Neural cell (in vitro differentiated cells): ENCODE data around the gene MACC1. TPM values are rescaled to one million over a fixed set of nuclear protein-coding genes. Genes with fewer than 3 reads are reported as not detected.

Experiments
- H2AFZ ChIP-seq: fragments of 200-600, 300-800 bp; sonication (generic), shearing (Covaris generic); 2 replicates; pipeline ENCODE4 v1.6.0; 2014; ENCODE audit warnings: low read depth, mild to moderate bottlenecking, antibody characterized with exemption, low read length, moderate library complexity
- H3F3A ChIP-seq: fragments of 200-600 bp; shearing (Covaris generic); 2 replicates; pipeline ENCODE4 v1.6.1; 2016; ENCODE audit warnings: mild to moderate bottlenecking, moderate library complexity, mixed read lengths, antibody characterized with exemption, low read length; ENCODE audit not compliant: insufficient read depth, poor library complexity, severe bottlenecking
- H3K27ac ChIP-seq: fragments of 200-600, 300-800 bp; sonication (generic), shearing (Covaris generic); 2 replicates; pipeline ENCODE4 v1.5.1; 2014; ENCODE audit warnings: mild to moderate bottlenecking, low read length, moderate library complexity
- H3K27me3 ChIP-seq: fragments of 300-800, 200-600 bp; sonication (generic), shearing (Covaris generic); 2 replicates; pipeline ENCODE4 v1.6.0; 2014; ENCODE audit warnings: mild to moderate bottlenecking, low read depth, low read length, moderate library complexity; ENCODE audit not compliant: insufficient read depth
- H3K36me3 ChIP-seq: fragments of 300-800, 200-600 bp; sonication (generic), shearing (Covaris generic); 2 replicates; pipeline ENCODE4 v1.5.1; 2014; ENCODE audit warnings: mild to moderate bottlenecking, antibody characterized with exemption, low read length, moderate library complexity; ENCODE audit not compliant: insufficient read depth
- H3K4me2 ChIP-seq: fragments of 300-800, 200-600 bp; sonication (generic), shearing (Covaris generic); 2 replicates; pipeline ENCODE4 v1.6.0; 2014; ENCODE audit warnings: mild to moderate bottlenecking, low read length
- H3K4me3 ChIP-seq: fragments of 300-800, 200-600 bp; sonication (generic), shearing (Covaris generic); 2 replicates; pipeline ENCODE4 v1.5.1; 2014; ENCODE audit warnings: mild to moderate bottlenecking, low read length, moderate library complexity
- H3K79me2 ChIP-seq: fragments of 200-600 bp; shearing (Covaris generic); replicated peaks from 2 replicates; pipeline ENCODE4 v1.6.0; 2014; ENCODE audit warnings: mild to moderate bottlenecking, low read length, moderate library complexity; ENCODE audit not compliant: insufficient read depth
- H3K9ac ChIP-seq: fragments of 300-800, 200-600 bp; sonication (generic), shearing (Covaris generic); 2 replicates; pipeline ENCODE4 v1.6.1; 2016; ENCODE audit warnings: mild to moderate bottlenecking, low read length, mixed read lengths
- H3K9me2 ChIP-seq: fragments of 200-600 bp; shearing (Covaris generic); 2 replicates; pipeline ENCODE4 v1.6.1; 2016; ENCODE audit warnings: mild to moderate bottlenecking, low read length, mixed read lengths; ENCODE audit not compliant: insufficient read depth
- H3K9me3 ChIP-seq: fragments of 200-600, 300-800 bp; sonication (generic), shearing (Covaris generic); 2 replicates; pipeline ENCODE4 v1.6.1; 2016; ENCODE audit warnings: mild to moderate bottlenecking, mixed run types, low read length, moderate library complexity, mixed read lengths
- H4K20me1 ChIP-seq: fragments of 200-600 bp; shearing (Covaris generic); 2 replicates; pipeline ENCODE4 v1.6.1; 2016; ENCODE audit warnings: mild to moderate bottlenecking, mixed run types; ENCODE audit not compliant: insufficient read depth
- EP300 ChIP-seq: fragments of 450-650 bp; conservative IDR thresholded peaks from 2 replicates; pipeline ENCODE4 v1.6.1; 2014; ENCODE audit warnings: antibody characterized with exemption, mild to moderate bottlenecking, moderate library complexity; ENCODE audit not compliant: poor library complexity, severe bottlenecking
- EZH2 ChIP-seq: fragments of 200-600, 300-800 bp; shearing (Covaris generic), sonication (generic); IDR thresholded peaks from 2 replicates; pipeline ENCODE4 v1.6.1; 2014; ENCODE audit warnings: antibody characterized with exemption, low read length, borderline replicate concordance, mild to moderate bottlenecking; ENCODE audit not compliant: insufficient read depth, poor library complexity, severe bottlenecking
- MXI1 ChIP-seq: fragments of 450-650 bp; conservative IDR thresholded peaks from 2 replicates; pipeline ENCODE4 v1.6.1; 2014; ENCODE audit warnings: antibody characterized with exemption, mild to moderate bottlenecking; ENCODE audit not compliant: poor library complexity, severe bottlenecking
- POLR2AphosphoS5 ChIP-seq: IDR thresholded peaks from 2 replicates; pipeline ENCODE4 v1.6.1; 2012
- RAD21 ChIP-seq: fragments of 450-650 bp; conservative IDR thresholded peaks from 2 replicates; pipeline ENCODE4 v1.6.1; 2014; ENCODE audit warnings: antibody characterized with exemption, mild to moderate bottlenecking, moderate library complexity
- SMC3 ChIP-seq: fragments of 450-650 bp; conservative IDR thresholded peaks from 2 replicates; pipeline ENCODE4 v1.6.1; 2014; ENCODE audit warnings: antibody characterized with exemption, mild to moderate bottlenecking, moderate library complexity; ENCODE audit not compliant: poor library complexity
- TAF1 ChIP-seq: IDR thresholded peaks from 2 replicates; pipeline ENCODE4 v1.6.1; 2012; ENCODE audit warnings: low read depth
- polyA plus RNA-seq: library from polyadenylated mRNA; depleted of rRNA; stranded (reverse); fragments of >200 nt; gene quantifications from 2 replicates; pipeline ENCODE4 v1.2.3, GENCODE V29; 2014
- TF ChIP-seq, protein P1 (sequence below): fragments of 450-650 bp; IDR thresholded peaks from 2 replicates; pipeline ENCODE4 v1.5.1; 2014; ENCODE audit warnings: antibody characterized with exemption, mild to moderate bottlenecking, moderate library complexity; ENCODE audit not compliant: poor library complexity, severe bottlenecking
- TF ChIP-seq, protein P2 (sequence below): IDR thresholded peaks from 2 replicates; pipeline ENCODE4 v1.6.1; 2012; ENCODE audit warnings: borderline replicate concordance

Gene MACC1
- polyA plus RNA-seq, 1 donor from 2014 or later: 0.20 TPM

DNA sequence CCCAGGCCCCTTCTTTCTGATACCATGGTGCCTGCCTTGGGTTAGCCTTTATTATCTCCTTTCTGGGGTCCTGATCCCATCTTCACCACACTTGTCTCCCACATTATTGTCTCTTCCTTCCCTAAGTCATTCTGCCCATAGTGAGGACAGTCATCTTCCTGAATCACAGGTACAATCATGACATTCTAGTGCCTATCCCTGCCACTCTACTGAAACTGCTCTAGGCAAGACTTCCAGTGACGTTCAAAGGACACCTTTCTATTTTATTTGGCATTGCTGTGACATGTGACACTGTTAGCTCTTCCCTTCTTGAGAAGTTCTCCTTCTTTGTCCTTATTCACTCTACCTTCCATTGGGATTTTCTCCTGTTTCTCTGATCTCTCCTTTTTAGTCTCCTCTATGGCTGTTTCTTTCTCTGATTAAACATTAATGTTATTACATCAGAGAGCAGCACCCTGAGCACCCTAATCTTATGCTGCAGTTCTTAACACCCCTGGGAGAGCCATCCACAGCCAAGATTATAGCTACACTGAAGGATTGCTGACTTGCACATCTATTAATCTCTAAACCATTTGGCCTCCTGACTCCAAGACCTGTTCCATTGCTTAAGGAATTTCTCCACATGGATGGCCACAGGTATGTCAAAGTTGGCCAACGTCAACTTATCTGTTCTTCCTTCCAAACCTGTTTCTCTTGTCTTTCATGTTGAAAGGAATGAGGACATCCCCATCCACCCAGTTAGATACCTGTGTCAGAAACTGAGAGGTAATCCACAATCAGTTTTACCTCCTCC lies 10.9 kb downstream of the MACC1 start:
- no peaks in the 10 kb centered on the region for H3K36me3 ChIP-seq
- H3K4me2 ChIP-seq: no peak overlapping the region
- H3K9ac ChIP-seq: no peak overlapping the region
- no peaks in the 10 kb centered on the region for H3K27me3 ChIP-seq
- H4K20me1 ChIP-seq: no peaks in the 10 kb centered on the region
- no peak overlapping the region for H3K27ac ChIP-seq
- H3K9me3 ChIP-seq: no peaks in the 10 kb centered on the region
- H3K79me2 ChIP-seq: no peaks in the 10 kb centered on the region
- no peak overlapping the region for H2AFZ ChIP-seq
- no peaks in the 10 kb centered on the region for H3K9me2 ChIP-seq
- no peak overlapping the region for H3K4me3 ChIP-seq
- TF ChIP-seq EP300 (no peak), EZH2 (no peak), POLR2AphosphoS5 (no peak), RAD21 (no peak)
- TF ChIP-seq, protein P1, sequence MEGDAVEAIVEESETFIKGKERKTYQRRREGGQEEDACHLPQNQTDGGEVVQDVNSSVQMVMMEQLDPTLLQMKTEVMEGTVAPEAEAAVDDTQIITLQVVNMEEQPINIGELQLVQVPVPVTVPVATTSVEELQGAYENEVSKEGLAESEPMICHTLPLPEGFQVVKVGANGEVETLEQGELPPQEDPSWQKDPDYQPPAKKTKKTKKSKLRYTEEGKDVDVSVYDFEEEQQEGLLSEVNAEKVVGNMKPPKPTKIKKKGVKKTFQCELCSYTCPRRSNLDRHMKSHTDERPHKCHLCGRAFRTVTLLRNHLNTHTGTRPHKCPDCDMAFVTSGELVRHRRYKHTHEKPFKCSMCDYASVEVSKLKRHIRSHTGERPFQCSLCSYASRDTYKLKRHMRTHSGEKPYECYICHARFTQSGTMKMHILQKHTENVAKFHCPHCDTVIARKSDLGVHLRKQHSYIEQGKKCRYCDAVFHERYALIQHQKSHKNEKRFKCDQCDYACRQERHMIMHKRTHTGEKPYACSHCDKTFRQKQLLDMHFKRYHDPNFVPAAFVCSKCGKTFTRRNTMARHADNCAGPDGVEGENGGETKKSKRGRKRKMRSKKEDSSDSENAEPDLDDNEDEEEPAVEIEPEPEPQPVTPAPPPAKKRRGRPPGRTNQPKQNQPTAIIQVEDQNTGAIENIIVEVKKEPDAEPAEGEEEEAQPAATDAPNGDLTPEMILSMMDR: no peak
- no peaks in the 10 kb centered on the region for H3F3A ChIP-seq

DNA sequence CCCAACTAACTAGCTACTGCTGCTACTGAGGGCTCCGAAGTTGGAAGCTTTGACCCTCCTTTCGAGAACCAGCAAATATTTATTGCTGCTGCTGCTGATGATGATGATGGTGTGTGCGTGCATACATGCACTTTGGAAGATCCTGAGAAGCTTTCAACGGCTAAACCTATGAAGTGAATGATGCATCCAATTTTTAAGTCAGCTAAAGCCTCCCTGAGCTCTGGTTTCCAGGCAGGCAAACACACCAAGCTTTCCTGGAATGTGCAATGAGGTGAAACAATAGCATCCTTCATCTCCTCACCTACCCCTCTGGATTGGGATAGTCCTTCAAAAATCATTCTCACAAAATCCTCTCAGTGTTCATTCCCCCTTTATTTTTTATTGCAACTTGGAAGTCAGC lies 13.9 kb downstream of the MACC1 start:
- H2AFZ ChIP-seq: no peak overlapping the region
- H3K9me2 ChIP-seq: no peaks in the 10 kb centered on the region
- H3K4me2 ChIP-seq: no peak overlapping the region
- no peak overlapping the region for H3K4me3 ChIP-seq
- no peaks in the 10 kb centered on the region for H3K9me3 ChIP-seq
- no peaks in the 10 kb centered on the region for H3K36me3 ChIP-seq
- no peak overlapping the region for H3K9ac ChIP-seq
- TF ChIP-seq EP300 (no peak), POLR2AphosphoS5 (no peak), RAD21 (no peak), MXI1 (no peak), SMC3 (no peak), TAF1 (no peak), EZH2 (no peak)
- TF ChIP-seq, protein P1: no peak
- TF ChIP-seq, protein P2, sequence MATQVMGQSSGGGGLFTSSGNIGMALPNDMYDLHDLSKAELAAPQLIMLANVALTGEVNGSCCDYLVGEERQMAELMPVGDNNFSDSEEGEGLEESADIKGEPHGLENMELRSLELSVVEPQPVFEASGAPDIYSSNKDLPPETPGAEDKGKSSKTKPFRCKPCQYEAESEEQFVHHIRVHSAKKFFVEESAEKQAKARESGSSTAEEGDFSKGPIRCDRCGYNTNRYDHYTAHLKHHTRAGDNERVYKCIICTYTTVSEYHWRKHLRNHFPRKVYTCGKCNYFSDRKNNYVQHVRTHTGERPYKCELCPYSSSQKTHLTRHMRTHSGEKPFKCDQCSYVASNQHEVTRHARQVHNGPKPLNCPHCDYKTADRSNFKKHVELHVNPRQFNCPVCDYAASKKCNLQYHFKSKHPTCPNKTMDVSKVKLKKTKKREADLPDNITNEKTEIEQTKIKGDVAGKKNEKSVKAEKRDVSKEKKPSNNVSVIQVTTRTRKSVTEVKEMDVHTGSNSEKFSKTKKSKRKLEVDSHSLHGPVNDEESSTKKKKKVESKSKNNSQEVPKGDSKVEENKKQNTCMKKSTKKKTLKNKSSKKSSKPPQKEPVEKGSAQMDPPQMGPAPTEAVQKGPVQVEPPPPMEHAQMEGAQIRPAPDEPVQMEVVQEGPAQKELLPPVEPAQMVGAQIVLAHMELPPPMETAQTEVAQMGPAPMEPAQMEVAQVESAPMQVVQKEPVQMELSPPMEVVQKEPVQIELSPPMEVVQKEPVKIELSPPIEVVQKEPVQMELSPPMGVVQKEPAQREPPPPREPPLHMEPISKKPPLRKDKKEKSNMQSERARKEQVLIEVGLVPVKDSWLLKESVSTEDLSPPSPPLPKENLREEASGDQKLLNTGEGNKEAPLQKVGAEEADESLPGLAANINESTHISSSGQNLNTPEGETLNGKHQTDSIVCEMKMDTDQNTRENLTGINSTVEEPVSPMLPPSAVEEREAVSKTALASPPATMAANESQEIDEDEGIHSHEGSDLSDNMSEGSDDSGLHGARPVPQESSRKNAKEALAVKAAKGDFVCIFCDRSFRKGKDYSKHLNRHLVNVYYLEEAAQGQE: no peak
- no peaks in the 10 kb centered on the region for H4K20me1 ChIP-seq
- H3F3A ChIP-seq: no peaks in the 10 kb centered on the region
- H3K79me2 ChIP-seq: no peaks in the 10 kb centered on the region
- no peaks in the 10 kb centered on the region for H3K27me3 ChIP-seq
- no peak overlapping the region for H3K27ac ChIP-seq
